GM13977 (cell line): ENCODE results near the gene MLPH.

Source experiments
- DNase-seq: peaks from one replicate; pipeline ENCODE4 v3.0.0; 2012; ENCODE audit warnings: low spot score
- in situ Hi-C: fragments of 300-500 bp; cut with MboI; formaldehyde crosslinking; loops from one replicate; pipeline ENCODE4 v1.12.0; 2022; ENCODE audit warnings: low sequenced_read_pairs, low pct_unique_long_range_greater_than_20kb, mixed read lengths, inconsistent platforms; ENCODE audit not compliant: unreplicated experiment
- TF ChIP-seq, protein P1 (sequence below): IDR thresholded peaks from 2 replicates; pipeline ENCODE4 v1.5.1; 2012; ENCODE audit warnings: mild to moderate bottlenecking, control low read depth; ENCODE audit not compliant: insufficient read depth; ENCODE audit errors: extremely low read depth, missing control alignments

The MLPH gene

DNA sequence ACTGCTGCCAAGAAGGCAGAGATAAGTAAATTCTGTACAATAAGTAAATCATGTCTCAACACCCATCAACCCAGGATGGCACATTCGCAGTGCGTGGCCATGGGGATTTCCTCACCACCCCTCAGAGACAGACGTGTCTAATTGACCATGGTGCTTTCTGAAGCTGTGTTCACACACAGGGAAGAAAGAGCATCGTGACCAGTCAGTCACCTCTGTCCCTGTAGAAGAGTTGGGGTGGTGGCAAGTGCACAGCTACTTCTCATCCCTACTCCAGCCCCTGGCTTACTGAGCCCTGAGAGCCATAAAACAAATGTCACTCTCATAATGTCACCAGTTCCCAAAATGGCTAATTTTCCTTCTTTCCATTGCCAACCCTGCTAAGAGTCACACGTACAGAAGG, 31.3 kb upstream of the MLPH start:
- TF ChIP-seq, protein P1, sequence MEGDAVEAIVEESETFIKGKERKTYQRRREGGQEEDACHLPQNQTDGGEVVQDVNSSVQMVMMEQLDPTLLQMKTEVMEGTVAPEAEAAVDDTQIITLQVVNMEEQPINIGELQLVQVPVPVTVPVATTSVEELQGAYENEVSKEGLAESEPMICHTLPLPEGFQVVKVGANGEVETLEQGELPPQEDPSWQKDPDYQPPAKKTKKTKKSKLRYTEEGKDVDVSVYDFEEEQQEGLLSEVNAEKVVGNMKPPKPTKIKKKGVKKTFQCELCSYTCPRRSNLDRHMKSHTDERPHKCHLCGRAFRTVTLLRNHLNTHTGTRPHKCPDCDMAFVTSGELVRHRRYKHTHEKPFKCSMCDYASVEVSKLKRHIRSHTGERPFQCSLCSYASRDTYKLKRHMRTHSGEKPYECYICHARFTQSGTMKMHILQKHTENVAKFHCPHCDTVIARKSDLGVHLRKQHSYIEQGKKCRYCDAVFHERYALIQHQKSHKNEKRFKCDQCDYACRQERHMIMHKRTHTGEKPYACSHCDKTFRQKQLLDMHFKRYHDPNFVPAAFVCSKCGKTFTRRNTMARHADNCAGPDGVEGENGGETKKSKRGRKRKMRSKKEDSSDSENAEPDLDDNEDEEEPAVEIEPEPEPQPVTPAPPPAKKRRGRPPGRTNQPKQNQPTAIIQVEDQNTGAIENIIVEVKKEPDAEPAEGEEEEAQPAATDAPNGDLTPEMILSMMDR, result no peak
- DNase-seq, result no peak
- in situ Hi-C loops, result no loop called here

GRCh38 chr2:237456200-237456843, 30.7 kb upstream of the MLPH start:
- TF ChIP-seq, protein P1, result no peak
- DNase-seq, result no peak
- in situ Hi-C loops, result no loop called here

- TF ChIP-seq, protein P1, result no peak
- in situ Hi-C loops, result no loop called here
- no peak for DNase-seq
Measured at GRCh38 chr2:237457388-237457941, 29.6 kb upstream of the MLPH start.

- DNase-seq, result no peak
- TF ChIP-seq, protein P1, result no peak
- in situ Hi-C loops, result no loop called here
Measured at GRCh38 chr2:237458519-237458918, 28.5 kb upstream of the MLPH start.

DNA sequence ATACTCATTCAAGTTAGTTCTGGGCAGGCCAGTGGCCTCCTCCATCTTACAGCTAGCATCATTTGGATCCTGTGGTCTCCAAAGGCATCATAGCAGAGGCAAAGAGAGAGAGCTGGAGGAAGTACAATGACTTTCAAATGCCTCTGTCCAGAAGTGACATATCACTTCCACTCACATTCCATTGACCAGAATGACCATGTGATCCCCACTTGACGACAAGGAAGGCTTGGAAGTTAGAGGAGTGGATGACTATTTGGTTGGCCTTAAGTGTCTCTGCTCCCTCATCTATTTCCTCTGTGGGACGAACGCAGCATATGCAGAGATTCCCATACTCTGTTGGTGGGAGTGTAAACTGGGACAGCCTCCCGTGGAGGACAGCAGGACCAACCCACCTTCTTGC, 27.8 kb upstream of the MLPH start:
- TF ChIP-seq, protein P1, result no peak
- in situ Hi-C loops, result no loop called here
- DNase-seq, result no peak

GRCh38 chr2:237459741-237460174, 27.3 kb upstream of the MLPH start:
- TF ChIP-seq, protein P1, result no peak
- in situ Hi-C loops, result no loop called here
- no peak for DNase-seq
